Fibroblast of mammary gland (primary cell): ENCODE results near the gene TMEM266.

Experiments used
- DNase-seq: peaks from one replicate; pipeline ENCODE4 v3.0.0-alpha.2; 2010; ENCODE audit warnings: low read depth
- H3K4me3 ChIP-seq: 2 replicates; pipeline ENCODE4 v1.5.1; 2011; ENCODE audit warnings: low read depth, mild to moderate bottlenecking, low read length, moderate library complexity; ENCODE audit not compliant: control insufficient read depth
- CTCF ChIP-seq: conservative IDR thresholded peaks from 2 replicates; pipeline ENCODE4 v1.5.1; 2011; ENCODE audit warnings: low read depth, low read length, inconsistent platforms; ENCODE audit not compliant: control insufficient read depth, insufficient read depth

The TMEM266 gene

DNA sequence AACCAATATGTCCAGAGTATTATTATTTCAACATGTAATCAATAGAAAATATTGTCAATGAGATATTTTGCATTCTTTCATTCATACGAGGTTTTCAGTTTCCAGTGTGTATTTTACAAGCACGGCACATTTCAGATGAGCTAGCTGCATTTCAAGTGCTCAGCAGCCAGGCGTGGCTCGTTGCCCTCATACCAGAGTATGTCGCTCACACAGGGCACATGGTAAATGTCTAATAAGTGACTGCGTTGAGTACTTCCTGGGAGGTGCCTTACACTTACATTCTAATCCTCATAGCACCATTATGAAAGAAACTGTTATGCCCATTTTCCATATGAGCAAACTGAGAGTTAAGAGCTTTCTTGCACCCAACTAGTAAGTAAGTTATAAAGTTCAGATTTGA lies 47.4 kb downstream of the TMEM266 start:
- peak; percentile 17 for DNase-seq
- H3K4me3 ChIP-seq, result no peak overlapping the region
- TF ChIP-seq CTCF, result no peak

DNA sequence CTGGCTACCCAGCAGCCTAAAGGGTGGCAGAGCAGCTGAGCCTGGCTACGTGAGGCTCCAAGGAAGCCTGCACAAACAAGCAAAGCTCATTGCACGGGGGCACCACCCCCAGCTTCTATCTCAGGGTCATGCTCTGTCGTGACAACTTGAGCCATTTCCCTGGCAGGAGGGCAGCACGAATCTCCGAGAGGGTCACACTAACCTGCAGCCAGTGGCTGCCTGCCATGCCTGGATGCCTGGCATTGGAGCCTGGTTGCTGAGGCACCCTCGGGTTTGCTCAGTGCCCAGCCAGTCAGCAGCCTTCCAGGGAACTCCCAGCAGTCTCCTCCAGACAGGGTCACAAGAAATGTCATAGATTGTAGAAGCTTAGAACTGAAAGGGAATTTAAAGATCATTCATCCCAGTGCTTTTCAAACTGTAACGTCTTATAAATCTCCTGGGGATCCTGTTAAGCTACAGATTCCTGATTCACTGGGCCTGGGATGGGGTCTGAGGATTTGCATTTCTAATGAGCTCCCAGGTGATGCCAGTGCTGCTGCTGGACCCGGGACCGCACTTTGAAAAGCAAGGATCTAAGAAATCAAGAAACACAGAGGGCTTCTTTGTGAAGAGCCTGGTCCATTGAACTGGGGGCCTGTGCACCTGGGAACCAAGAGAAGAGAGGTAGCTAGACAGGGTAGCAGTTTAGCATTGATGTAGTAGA lies 48.4 kb downstream of the TMEM266 start:
- H3K4me3 ChIP-seq, result no peak overlapping the region
- no peak for TF ChIP-seq CTCF

GRCh38 chr15:76109046-76109445 lies 49.3 kb downstream of the TMEM266 start:
- DNase-seq, result no peak
- H3K4me3 ChIP-seq, result no peak overlapping the region
- TF ChIP-seq CTCF, result no peak

More for the DNA sequence above, 48.4 kb downstream of the TMEM266 start:
- no peak for DNase-seq

DNA sequence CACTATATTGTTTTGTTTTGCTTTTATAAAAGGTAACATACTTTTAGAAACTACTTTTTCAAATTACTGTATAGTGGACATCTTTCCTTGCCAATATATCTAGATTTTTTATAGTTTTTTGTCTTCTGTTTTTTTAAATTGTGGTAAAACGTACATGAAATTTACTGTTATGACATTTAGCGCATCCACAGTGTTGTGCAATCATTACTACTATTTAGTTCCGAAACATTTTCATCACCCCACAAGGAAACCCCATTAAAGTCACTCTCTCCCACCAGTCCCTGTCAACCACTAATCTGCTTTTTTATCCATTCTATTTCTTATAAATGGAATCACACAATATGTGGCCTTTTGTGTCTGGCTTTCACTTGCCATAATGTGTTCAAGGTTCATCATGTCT lies 54.8 kb downstream of the TMEM266 start:
- no peak for DNase-seq
- no peak for TF ChIP-seq CTCF
- H3K4me3 ChIP-seq, result no peak overlapping the region

GRCh38 chr15:76116138-76116885 lies 56.5 kb downstream of the TMEM266 start:
- H3K4me3 ChIP-seq, result no peak overlapping the region
- no peak for TF ChIP-seq CTCF
- no peak for DNase-seq

- TF ChIP-seq CTCF, result no peak
- H3K4me3 ChIP-seq, result no peak overlapping the region
- no peak for DNase-seq
These were observed 57.4 kb downstream of the TMEM266 start for GRCh38 chr15:76117181-76117580.
